OCI-LY3 (cell line): Measurements from ENCODE around the gene RAB6A.

Experiments used
- H2AFZ ChIP-seq: fragments of 200-600, 300-600 bp; shearing (Covaris generic); 2 replicates; pipeline ENCODE4 v1.6.0; 2014; ENCODE audit warnings: antibody characterized with exemption, low read depth, low read length
- H3K27ac ChIP-seq: fragments of 200-600, 300-600 bp; sonication (generic); 2 replicates; pipeline ENCODE4 v1.5.1; 2014; ENCODE audit warnings: mild to moderate bottlenecking, low read length, moderate library complexity, mixed read lengths
- H3K27me3 ChIP-seq: fragments of 200-600, 300-600 bp; sonication (generic); 2 replicates; pipeline ENCODE4 v1.6.1; 2014; ENCODE audit warnings: low read depth, low read length, mixed read lengths
- H3K36me3 ChIP-seq: fragments of 200-600, 300-600 bp; sonication (generic); replicated peaks from 2 replicates; pipeline ENCODE3; 2014; ENCODE audit warnings: low read depth, low read length, mixed read lengths
- H3K4me1 ChIP-seq: fragments of 300-600, 200-600 bp; sonication (generic); 2 replicates; pipeline ENCODE4 v1.6.1; 2014; ENCODE audit warnings: low read length, mixed read lengths
- H3K4me2 ChIP-seq: fragments of 200-600, 300-600 bp; sonication (generic); 2 replicates; pipeline ENCODE4 v1.6.1; 2014; ENCODE audit warnings: low read length, mixed read lengths
- H3K4me3 ChIP-seq: fragments of 300-600, 200-600 bp; sonication (generic); 2 replicates; pipeline ENCODE4 v1.5.1; 2014; ENCODE audit warnings: antibody characterized with exemption, mild to moderate bottlenecking, low read length, moderate library complexity
- H3K79me2 ChIP-seq: fragments of 300-600, 200-600 bp; shearing (Covaris generic); 2 replicates; pipeline ENCODE4 v1.6.1; 2014; ENCODE audit warnings: mild to moderate bottlenecking, low read length, mixed read lengths
- H3K9ac ChIP-seq: fragments of 300-600, 200-600 bp; shearing (Covaris generic); 2 replicates; pipeline ENCODE4 v1.6.0; 2014; ENCODE audit warnings: mild to moderate bottlenecking, low read length, moderate library complexity
- H3K9me3 ChIP-seq: fragments of 200-600, 300-600 bp; shearing (Covaris generic); 2 replicates; pipeline ENCODE4 v1.6.1; 2014; ENCODE audit warnings: low read length, mixed read lengths; ENCODE audit not compliant: insufficient read depth
- H4K20me1 ChIP-seq: fragments of 200-600, 300-600 bp; sonication (generic); 2 replicates; pipeline ENCODE4 v1.6.1; 2016; ENCODE audit warnings: low read length, mixed read lengths; ENCODE audit not compliant: insufficient read depth
- CTCF ChIP-seq: fragments of 200-600, 300-600 bp; sonication (generic); IDR thresholded peaks from 2 replicates; pipeline ENCODE4 v1.5.1; 2014; ENCODE audit warnings: antibody characterized with exemption, low read length, low read depth
- EZH2phosphoT487 ChIP-seq: fragments of 200-600 bp; shearing (Covaris generic); IDR thresholded peaks from 2 replicates; pipeline ENCODE4 v1.6.1; 2018; ENCODE audit warnings: antibody characterized with exemption, mixed run types, low read depth

Gene RAB6A

DNA sequence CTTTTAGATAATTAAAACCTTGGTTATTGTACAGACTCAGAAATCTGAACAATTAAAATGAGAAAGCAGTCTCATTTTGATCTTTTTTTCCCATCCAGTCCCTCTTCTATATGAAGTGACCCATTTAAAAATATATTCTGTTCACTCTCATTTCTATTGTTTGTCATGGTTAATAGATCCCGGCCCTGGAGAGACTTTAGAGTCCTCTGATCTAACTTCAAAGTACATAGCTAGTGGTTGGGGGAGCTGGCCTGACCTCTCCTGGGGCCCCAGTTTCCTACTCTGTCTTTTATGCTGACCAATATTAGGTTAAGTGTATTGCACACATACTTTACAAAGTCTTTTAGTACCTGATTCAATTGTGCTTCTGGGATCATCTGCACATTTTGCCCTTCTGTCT, 40.3 kb upstream of the RAB6A start:
- Histone ChIP-seq H3K27me3 (no peaks in the 10 kb centered on the region), H3K4me1 (no peaks in the 10 kb centered on the region), H3K9ac (no peak overlapping the region), H3K9me3 (no peaks in the 10 kb centered on the region), H3K4me3 (no peak overlapping the region), H3K79me2 (no peaks in the 10 kb centered on the region), H3K27ac (no peak overlapping the region), H3K36me3 (peaks cover 5% of the 10 kb centered on the region), H4K20me1 (no peaks in the 10 kb centered on the region), H2AFZ (no peak overlapping the region), H3K4me2 (no peak overlapping the region)
- TF ChIP-seq EZH2phosphoT487 (no peak), CTCF (no peak)

DNA sequence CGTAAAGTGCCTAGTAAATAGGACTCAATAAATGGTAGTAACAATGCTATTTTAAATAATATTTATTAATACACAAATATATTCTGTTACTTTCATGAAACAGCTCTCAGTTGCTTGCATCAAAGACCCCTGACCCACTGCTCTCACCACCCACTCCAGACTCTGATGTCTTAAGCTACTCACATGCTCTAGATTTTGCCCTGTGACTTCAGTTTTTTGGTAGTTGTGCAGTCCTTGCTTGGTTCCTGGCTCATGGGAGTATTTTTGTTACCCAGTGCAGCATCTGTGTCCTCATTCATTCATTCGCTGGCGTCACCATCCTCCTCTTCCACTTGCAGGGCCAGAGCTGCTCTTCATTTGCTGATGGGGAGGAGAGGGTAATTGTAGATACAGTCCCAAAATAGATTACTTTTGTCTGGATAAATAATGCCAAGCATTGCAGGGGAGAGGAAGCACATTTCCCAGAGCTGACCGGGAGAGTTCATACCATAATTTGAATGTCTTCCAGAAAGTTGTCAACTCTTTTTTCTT, 39.5 kb upstream of the RAB6A start:
- H3K9ac ChIP-seq: no peak overlapping the region
- no peaks in the 10 kb centered on the region for H3K4me1 ChIP-seq

GRCh38 chr11:73797457-73797856, 36.6 kb upstream of the RAB6A start:
- Histone ChIP-seq H3K4me1 (no peaks in the 10 kb centered on the region), H3K36me3 (peaks cover 8% of the 10 kb centered on the region), H4K20me1 (no peaks in the 10 kb centered on the region), H3K4me2 (no peak overlapping the region), H3K27me3 (no peaks in the 10 kb centered on the region), H2AFZ (no peak overlapping the region), H3K9ac (no peak overlapping the region), H3K27ac (no peak overlapping the region), H3K4me3 (no peak overlapping the region), H3K9me3 (no peaks in the 10 kb centered on the region), H3K79me2 (peaks cover 5% of the 10 kb centered on the region; the same call in 1 of the 2 replicates)
- no peak for TF ChIP-seq CTCF
- TF ChIP-seq EZH2phosphoT487: no peak

More for the DNA sequence above, 39.5 kb upstream of the RAB6A start:
- Histone ChIP-seq H3K79me2 (no peaks in the 10 kb centered on the region), H2AFZ (no peak overlapping the region), H4K20me1 (no peaks in the 10 kb centered on the region), H3K27me3 (no peaks in the 10 kb centered on the region), H3K4me3 (no peak overlapping the region), H3K27ac (no peak overlapping the region), H3K4me2 (no peak overlapping the region), H3K9me3 (no peaks in the 10 kb centered on the region), H3K36me3 (peaks cover 5% of the 10 kb centered on the region)
- TF ChIP-seq CTCF: no peak
- TF ChIP-seq EZH2phosphoT487: no peak

DNA sequence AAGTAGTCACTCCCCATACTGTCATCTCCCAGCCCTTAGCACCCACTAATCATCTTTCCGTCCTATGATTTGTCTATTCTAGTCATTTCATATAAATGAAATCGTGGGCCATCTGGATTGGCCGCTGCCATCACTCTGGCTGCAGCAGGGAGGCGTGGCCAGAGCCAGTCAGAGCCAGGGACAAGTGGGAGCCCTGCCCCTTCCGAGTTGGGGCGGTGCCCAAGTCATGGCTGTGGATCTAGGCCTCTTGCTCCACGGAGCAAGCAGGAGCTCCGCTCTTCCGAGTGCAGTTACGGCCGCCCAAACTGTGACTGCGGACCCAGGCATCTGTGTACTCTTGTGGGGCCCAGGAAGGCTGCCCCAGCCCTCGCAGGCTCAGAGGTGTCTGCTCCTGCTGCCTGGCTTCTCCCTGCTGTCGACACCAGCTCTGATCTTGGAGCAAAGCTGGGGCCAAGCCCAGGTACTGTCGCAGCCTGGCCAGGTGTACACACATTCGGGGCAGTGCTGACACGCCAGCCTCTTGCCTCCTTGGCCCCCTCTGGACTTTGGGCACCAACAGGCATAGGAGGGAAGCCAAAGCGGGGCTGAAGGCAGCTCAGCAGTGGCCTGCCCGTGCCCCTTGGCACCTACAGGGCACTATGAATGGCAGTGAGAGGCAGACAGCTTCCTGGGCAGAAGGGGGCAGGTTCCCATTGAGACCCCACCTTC, 35.2 kb upstream of the RAB6A start:
- no peaks in the 10 kb centered on the region for H4K20me1 ChIP-seq
- H3K27me3 ChIP-seq: no peaks in the 10 kb centered on the region
- H3K9ac ChIP-seq: no peak overlapping the region
- no peaks in the 10 kb centered on the region for H3K9me3 ChIP-seq
- no peak overlapping the region for H3K4me3 ChIP-seq
- H2AFZ ChIP-seq: no peak overlapping the region
- peaks cover 5% of the 10 kb centered on the region; the same call in 1 of the 2 replicates for H3K79me2 ChIP-seq
- H3K4me1 ChIP-seq: no peaks in the 10 kb centered on the region
- TF ChIP-seq CTCF (no peak), EZH2phosphoT487 (no peak)
- H3K36me3 ChIP-seq: peaks cover 9% of the 10 kb centered on the region
- H3K4me2 ChIP-seq: no peak overlapping the region
- H3K27ac ChIP-seq: no peak overlapping the region
